ENCODE measurements around the gene DNAAF5.
A peak's percentile ranks its signal among the peaks of the same experiment; 100 is the strongest.

The DNAAF5 gene

DNA sequence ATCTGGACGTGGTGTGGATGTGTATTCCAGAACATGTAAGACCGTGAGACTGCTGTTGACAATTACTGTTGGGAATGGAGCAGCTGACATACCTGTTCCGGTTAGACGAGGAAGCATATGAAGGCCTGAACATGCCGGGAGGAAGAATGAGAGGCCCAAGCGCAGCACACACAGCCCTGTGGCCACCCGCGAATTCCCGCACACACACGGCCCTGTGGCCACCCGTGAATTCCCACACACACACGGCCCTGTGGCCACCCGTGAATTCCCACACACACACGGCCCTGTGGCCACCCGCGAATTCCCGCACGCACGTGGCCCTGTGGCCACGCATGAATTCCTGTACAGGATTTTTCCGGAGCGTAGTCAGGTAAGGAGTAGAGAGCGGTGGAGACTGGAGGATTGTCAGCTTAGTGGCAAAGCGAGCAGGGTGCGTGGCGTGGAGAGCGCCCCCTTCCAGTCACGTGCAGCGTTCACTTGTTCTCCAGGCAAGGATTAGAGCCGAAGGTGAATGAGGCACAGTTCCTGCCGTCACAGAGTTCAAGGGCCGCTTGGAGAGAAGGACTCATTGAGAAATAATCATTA lies 96.3 kb downstream of the DNAAF5 start:
- Histone ChIP-seq H2BK5ac (ENCODE audit: low read depth, low read length, poor library complexity, severe bottlenecking) (no peak overlapping the region), H3K4me1 (ENCODE audit: control insufficient read depth, insufficient read depth, low read depth, low read length) (peaks cover 13% of the 10 kb centered on the region), H3K14ac (ENCODE audit: low read length in 2 of 2) (no peak overlapping the region), H2AK5ac (ENCODE audit: low read length, severe bottlenecking) (no peak overlapping the region), H3K18ac (ENCODE audit: low read depth in 1 of 2, low read length in 2 of 2) (no peak overlapping the region), H3K4me2 (ENCODE audit: low read length, poor library complexity, severe bottlenecking) (no peak overlapping the region), H2AFZ (ENCODE audit: low read depth, low read length) (no peak overlapping the region), H3K9ac (ENCODE audit: low read length) (peak overlapping the region; percentile 66), H4K8ac (ENCODE audit: low read length) (no peak overlapping the region), H3K4me3 (ENCODE audit: insufficient read depth in 1 of 2, low read depth in 1 of 2, low read length in 2 of 2) (no peak overlapping the region), H2BK120ac (ENCODE audit: low read depth, low read length) (no peak overlapping the region), H4K91ac (ENCODE audit: low read length) (no peak overlapping the region), H2BK12ac (ENCODE audit: low read length in 2 of 2) (no peak overlapping the region), H3K23ac (ENCODE audit: low read length in 2 of 2) (no peak overlapping the region), H3K27me3 (ENCODE audit: control insufficient read depth in 1 of 2, insufficient read depth in 1 of 2, low read length in 2 of 2) (no peaks in the 10 kb centered on the region), H2BK15ac (ENCODE audit: low read depth, poor library complexity, severe bottlenecking) (no peak overlapping the region), H3K36me3 (ENCODE audit: control insufficient read depth in 1 of 2, insufficient read depth in 2 of 2, low read depth in 1 of 2, low read length in 2 of 2) (peaks cover 10 to 19% of the 10 kb centered on the region in 2 experiments), H3K27ac (ENCODE audit: low read length, poor library complexity, severe bottlenecking) (no peak overlapping the region), H3K9me3 (ENCODE audit: control insufficient read depth, low read length) (no peaks in the 10 kb centered on the region), H3K79me1 (replicated peaks; ENCODE audit: low read length, poor library complexity, severe bottlenecking) (peaks cover 6% of the 10 kb centered on the region), H3K4ac (ENCODE audit: low read depth in 1 of 2, low read length in 2 of 2) (no peak overlapping the region)
- 93% methylated on average over 32 of the region's 32 CpGs for WGBS
- DNase-seq = no peak

DNA sequence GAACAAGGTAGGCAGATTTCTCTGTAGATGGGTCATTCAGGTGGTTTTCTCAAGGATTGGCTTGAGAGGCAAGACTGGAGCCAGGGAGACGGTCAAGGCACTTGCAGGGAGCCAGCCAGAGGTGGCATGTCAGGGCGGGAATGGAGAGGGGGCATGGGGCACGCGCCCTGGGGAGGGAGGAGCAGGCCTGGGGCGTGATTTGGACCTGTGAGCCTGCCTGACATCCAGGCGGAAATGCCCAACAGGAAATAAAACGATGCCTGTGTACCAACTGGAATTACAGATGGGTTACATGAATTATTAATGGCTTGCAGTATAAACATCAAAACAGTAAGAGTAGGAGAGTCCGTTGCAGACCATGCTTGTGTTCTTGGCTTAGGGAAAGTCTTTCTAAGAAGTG lies 97.2 kb downstream of the DNAAF5 start:
- Histone ChIP-seq H3K79me1 (replicated peaks; ENCODE audit: low read length, poor library complexity, severe bottlenecking) (peaks cover 6% of the 10 kb centered on the region), H3K23ac (ENCODE audit: low read length in 2 of 2) (no peak overlapping the region), H3K27me3 (ENCODE audit: control insufficient read depth in 1 of 2, insufficient read depth in 1 of 2, low read length in 2 of 2) (no peaks in the 10 kb centered on the region), H3K4me1 (ENCODE audit: control insufficient read depth, insufficient read depth, low read depth, low read length) (peaks cover 12% of the 10 kb centered on the region), H3K4me2 (ENCODE audit: low read length, poor library complexity, severe bottlenecking) (no peak overlapping the region), H3K4me3 (ENCODE audit: insufficient read depth in 1 of 2, low read depth in 1 of 2, low read length in 2 of 2) (peak overlapping the region; percentile 2 to 48), H4K91ac (ENCODE audit: low read length) (peak overlapping the region; percentile 37), H3K9ac (ENCODE audit: low read length) (peak overlapping the region; percentile 88), H3K9me3 (ENCODE audit: control insufficient read depth, low read length) (no peaks in the 10 kb centered on the region), H2BK12ac (ENCODE audit: low read length in 2 of 2) (no peak overlapping the region), H2BK5ac (ENCODE audit: low read depth, low read length, poor library complexity, severe bottlenecking) (no peak overlapping the region), H3K18ac (ENCODE audit: low read depth in 1 of 2, low read length in 2 of 2) (no peak overlapping the region), H2BK120ac (ENCODE audit: low read depth, low read length) (no peak overlapping the region), H3K27ac (ENCODE audit: low read length, poor library complexity, severe bottlenecking) (no peak overlapping the region), H2AFZ (ENCODE audit: low read depth, low read length) (no peak overlapping the region), H3K36me3 (ENCODE audit: control insufficient read depth in 1 of 2, insufficient read depth in 2 of 2, low read depth in 1 of 2, low read length in 2 of 2) (peaks cover 11 to 19% of the 10 kb centered on the region in 2 experiments), H3K14ac (ENCODE audit: low read length in 2 of 2) (no peak overlapping the region), H4K8ac (ENCODE audit: low read length) (no peak overlapping the region), H3K4ac (ENCODE audit: low read depth in 1 of 2, low read length in 2 of 2) (no peak overlapping the region), H2AK5ac (ENCODE audit: low read length, severe bottlenecking) (no peak overlapping the region), H2BK15ac (ENCODE audit: low read depth, poor library complexity, severe bottlenecking) (no peak overlapping the region)
- WGBS = 94% methylated on average over 8 of the region's 8 CpGs
- DNase-seq = no peak

DNA sequence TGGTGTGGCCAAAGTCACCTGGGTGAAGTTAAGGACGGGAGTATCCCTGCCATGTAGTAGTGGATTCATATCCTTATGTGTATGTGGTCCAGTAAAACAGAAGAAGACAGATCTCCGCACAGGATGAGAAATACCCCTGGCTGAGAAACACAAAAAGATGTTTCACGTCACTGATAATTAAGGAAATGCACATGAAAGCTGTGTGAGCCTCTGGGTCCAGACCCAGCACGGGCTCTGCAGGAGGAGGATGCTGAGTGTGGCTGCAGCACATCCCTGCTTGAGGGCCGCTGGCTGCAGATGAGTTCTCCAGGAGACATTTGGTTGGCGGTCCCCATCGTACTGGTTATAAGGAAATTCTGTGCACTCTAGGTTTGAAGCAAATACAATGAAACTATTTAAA lies 97.6 kb downstream of the DNAAF5 start:
- no peak for DNase-seq
- Histone ChIP-seq H2BK120ac (ENCODE audit: low read depth, low read length) (no peak overlapping the region), H3K27ac (ENCODE audit: low read length, poor library complexity, severe bottlenecking) (no peak overlapping the region), H3K23ac (ENCODE audit: low read length in 2 of 2) (no peak overlapping the region), H3K27me3 (ENCODE audit: control insufficient read depth in 1 of 2, insufficient read depth in 1 of 2, low read length in 2 of 2) (no peaks in the 10 kb centered on the region), H2BK15ac (ENCODE audit: low read depth, poor library complexity, severe bottlenecking) (no peak overlapping the region), H3K14ac (ENCODE audit: low read length in 2 of 2) (no peak overlapping the region), H3K36me3 (ENCODE audit: control insufficient read depth in 1 of 2, insufficient read depth in 2 of 2, low read depth in 1 of 2, low read length in 2 of 2) (peaks cover 15 to 22% of the 10 kb centered on the region in 2 experiments), H2AFZ (ENCODE audit: low read depth, low read length) (no peak overlapping the region), H3K18ac (ENCODE audit: low read depth in 1 of 2, low read length in 2 of 2) (no peak overlapping the region), H3K4me3 (ENCODE audit: insufficient read depth in 1 of 2, low read depth in 1 of 2, low read length in 2 of 2) (peak overlapping the region in 1 of 2 experiments; percentile 48), H4K8ac (ENCODE audit: low read length) (no peak overlapping the region), H3K9me3 (ENCODE audit: control insufficient read depth, low read length) (no peaks in the 10 kb centered on the region), H2BK5ac (ENCODE audit: low read depth, low read length, poor library complexity, severe bottlenecking) (no peak overlapping the region), H3K79me1 (replicated peaks; ENCODE audit: low read length, poor library complexity, severe bottlenecking) (peaks cover 6% of the 10 kb centered on the region), H3K4ac (ENCODE audit: low read depth in 1 of 2, low read length in 2 of 2) (no peak overlapping the region), H2AK5ac (ENCODE audit: low read length, severe bottlenecking) (no peak overlapping the region), H4K91ac (ENCODE audit: low read length) (no peak overlapping the region), H3K4me2 (ENCODE audit: low read length, poor library complexity, severe bottlenecking) (no peak overlapping the region), H2BK12ac (ENCODE audit: low read length in 2 of 2) (no peak overlapping the region), H3K9ac (ENCODE audit: low read length) (peak overlapping the region; percentile 88), H3K4me1 (ENCODE audit: control insufficient read depth, insufficient read depth, low read depth, low read length) (peaks cover 15% of the 10 kb centered on the region)
- WGBS = 95% methylated on average over 5 of the region's 7 CpGs

DNA sequence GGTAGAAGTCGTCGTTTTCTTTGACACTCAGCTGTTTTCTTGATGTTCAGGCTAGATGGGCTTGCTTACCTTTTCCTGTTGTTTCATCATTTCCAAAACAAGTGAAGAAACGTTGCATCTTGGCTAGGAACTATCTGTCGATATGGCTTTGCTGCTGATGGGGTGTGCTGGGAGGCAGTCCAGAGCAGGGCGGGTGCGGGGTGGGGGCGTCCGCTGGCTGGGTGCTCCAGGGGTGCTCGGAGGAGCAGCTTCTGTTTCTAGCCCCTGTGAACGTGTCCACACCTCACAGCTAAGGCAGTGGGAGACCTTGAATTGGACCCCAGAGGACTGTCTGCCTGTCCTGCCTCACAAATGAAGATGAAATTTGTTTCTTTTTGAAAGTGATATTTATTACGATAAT lies 98.2 kb downstream of the DNAAF5 start:
- DNase-seq = no peak
- Histone ChIP-seq H2AK5ac (ENCODE audit: low read length, severe bottlenecking) (no peak overlapping the region), H3K4me1 (ENCODE audit: control insufficient read depth, insufficient read depth, low read depth, low read length) (peaks cover 15% of the 10 kb centered on the region), H4K91ac (ENCODE audit: low read length) (no peak overlapping the region), H2BK5ac (ENCODE audit: low read depth, low read length, poor library complexity, severe bottlenecking) (no peak overlapping the region), H2BK15ac (ENCODE audit: low read depth, poor library complexity, severe bottlenecking) (no peak overlapping the region), H3K9me3 (ENCODE audit: control insufficient read depth, low read length) (no peaks in the 10 kb centered on the region), H3K4me3 (ENCODE audit: insufficient read depth in 1 of 2, low read depth in 1 of 2, low read length in 2 of 2) (peak overlapping the region in 1 of 2 experiments; percentile 48), H2BK12ac (ENCODE audit: low read length in 2 of 2) (no peak overlapping the region), H3K9ac (ENCODE audit: low read length) (peak overlapping the region; percentile 88), H3K14ac (ENCODE audit: low read length in 2 of 2) (no peak overlapping the region), H2BK120ac (ENCODE audit: low read depth, low read length) (no peak overlapping the region), H3K36me3 (ENCODE audit: control insufficient read depth in 1 of 2, insufficient read depth in 2 of 2, low read depth in 1 of 2, low read length in 2 of 2) (peaks cover 17 to 22% of the 10 kb centered on the region in 2 experiments), H3K27ac (ENCODE audit: low read length, poor library complexity, severe bottlenecking) (no peak overlapping the region), H3K79me1 (replicated peaks; ENCODE audit: low read length, poor library complexity, severe bottlenecking) (peaks cover 6% of the 10 kb centered on the region), H3K23ac (ENCODE audit: low read length in 2 of 2) (no peak overlapping the region), H2AFZ (ENCODE audit: low read depth, low read length) (no peak overlapping the region), H3K27me3 (ENCODE audit: control insufficient read depth in 1 of 2, insufficient read depth in 1 of 2, low read length in 2 of 2) (no peaks in the 10 kb centered on the region), H3K4me2 (ENCODE audit: low read length, poor library complexity, severe bottlenecking) (no peak overlapping the region), H4K8ac (ENCODE audit: low read length) (no peak overlapping the region), H3K18ac (ENCODE audit: low read depth in 1 of 2, low read length in 2 of 2) (no peak overlapping the region), H3K4ac (ENCODE audit: low read depth in 1 of 2, low read length in 2 of 2) (no peak overlapping the region)
- WGBS = 95% methylated on average over 11 of the region's 11 CpGs

Data from mesenchymal stem cell (in vitro differentiated cells and primary cell).